ENCODE measurements around the gene EDEM3. TPM values are rescaled to one million over a fixed set of nuclear protein-coding genes. Genes with fewer than 3 reads are reported as not detected.
"Not testable (repeated sequence)": the region's sequence is repeated elsewhere in the genome, so short reads cannot be mapped to it uniquely, and the experiment has no call there.

Gene EDEM3
- total RNA-seq, 2 experiments from 2014 or later: 23.0 to 25.4 TPM

DNA sequence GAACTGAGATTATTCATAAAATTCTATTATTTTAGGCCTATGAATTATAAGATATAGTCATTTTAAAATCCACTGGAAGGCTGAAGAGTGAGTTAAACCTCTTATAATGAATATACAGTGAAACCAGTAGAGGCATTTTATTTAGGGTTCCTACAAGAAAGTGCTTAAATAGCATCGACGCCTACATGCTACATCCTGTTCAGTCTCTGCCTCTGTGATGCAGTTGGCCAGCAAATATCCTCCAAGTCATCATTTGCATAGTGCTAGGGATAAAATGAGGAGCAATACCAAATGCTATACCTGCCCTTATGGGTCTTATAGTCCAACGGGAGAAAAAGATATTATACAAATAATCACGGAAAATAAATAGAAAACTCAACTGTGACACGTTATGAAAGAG lies 59.6 kb downstream of the EDEM3 start:
- no peaks in the 10 kb centered on the region for H3K9me3 Mint-ChIP-seq (ENCODE audit: low read depth)
- peaks cover 2% of the 10 kb centered on the region for H3K4me1 Mint-ChIP-seq
- H3K36me3 Mint-ChIP-seq: peaks cover 28% of the 10 kb centered on the region
- no peak overlapping the region for H3K27ac Mint-ChIP-seq
- ATAC-seq: no peak
- CTCF ChIA-PET: no interaction called here
- no peak for DNase-seq
- no peak overlapping the region for H3K4me3 Mint-ChIP-seq
- H3K27me3 Mint-ChIP-seq: no peaks in the 10 kb centered on the region

DNA sequence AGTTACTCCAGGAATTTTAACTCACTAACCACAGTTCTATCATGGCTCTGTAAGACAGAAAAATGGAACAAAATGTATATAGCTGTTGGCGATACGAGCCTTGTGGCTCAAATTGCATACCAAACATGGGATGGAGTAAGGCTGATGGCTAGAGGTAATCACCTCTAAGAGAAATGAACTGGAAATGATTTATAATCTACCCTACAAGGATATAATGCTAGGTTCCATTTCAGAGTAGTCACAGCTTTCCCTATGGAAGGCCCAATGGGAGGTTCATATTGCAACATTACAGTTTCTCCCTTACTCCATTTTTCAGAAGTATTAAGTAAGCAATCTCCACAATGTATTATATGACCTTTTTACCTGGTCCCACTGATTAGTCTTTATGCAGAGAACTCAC lies 61.6 kb downstream of the EDEM3 start:
- no peak for DNase-seq
- CTCF ChIA-PET: interaction anchor here (0.9 kb wide), 1 partner anchor 62 kb away, joined by 4 read pairs; the partner anchor contains the start of gene EDEM3
- Mint-ChIP-seq H3K4me1 (peaks cover 2% of the 10 kb centered on the region), H3K36me3 (peaks cover 19% of the 10 kb centered on the region), H3K27me3 (no peaks in the 10 kb centered on the region), H3K4me3 (no peak overlapping the region), H3K27ac (no peak overlapping the region), H3K9me3 (ENCODE audit: low read depth) (no peaks in the 10 kb centered on the region)
- no peak for ATAC-seq

DNA sequence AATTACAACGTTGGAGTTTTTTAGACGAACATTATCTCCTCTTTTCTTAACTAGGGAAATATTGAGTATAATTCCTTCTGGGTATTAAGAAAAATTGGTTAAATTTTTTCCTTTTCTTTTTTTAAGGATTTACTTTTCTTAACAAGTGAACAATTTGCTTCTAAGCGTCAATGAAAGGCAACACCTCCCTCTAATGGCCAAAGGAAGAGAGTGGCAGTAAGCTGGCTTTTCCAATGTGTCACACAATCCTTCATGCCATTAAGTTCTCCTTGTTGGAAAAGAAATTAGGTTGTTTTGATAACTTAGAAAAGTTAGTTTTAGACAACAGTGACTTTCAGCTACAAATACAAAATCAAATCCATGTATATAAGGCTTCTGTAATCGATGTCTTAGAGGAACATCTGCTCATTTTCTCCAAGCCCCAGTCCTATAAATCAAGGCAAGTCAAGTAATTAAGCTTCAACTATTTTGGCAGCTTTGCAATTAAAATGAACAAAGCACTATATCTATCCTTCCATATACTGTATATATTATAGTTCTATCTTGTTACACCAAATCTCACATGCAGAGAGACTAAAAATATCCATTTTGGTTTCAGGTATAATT lies 62.8 kb downstream of the EDEM3 start:
- DNase-seq (no peak), ATAC-seq (no peak)
- H3K4me3 Mint-ChIP-seq: no peak overlapping the region
- CTCF ChIA-PET: interaction anchor here (1.0 to 1.8 kb wide), 4 partner anchors 16 to 100 kb away, joined by 3 to 4 read pairs (median 3); no protein-coding TSS in a partner anchor
- no peak overlapping the region for H3K27ac Mint-ChIP-seq
- H3K27me3 Mint-ChIP-seq: no peaks in the 10 kb centered on the region
- H3K9me3 Mint-ChIP-seq (ENCODE audit: low read depth): no peaks in the 10 kb centered on the region
- H3K4me1 Mint-ChIP-seq: peaks cover 2% of the 10 kb centered on the region
- H3K36me3 Mint-ChIP-seq: peaks cover 19% of the 10 kb centered on the region

DNA sequence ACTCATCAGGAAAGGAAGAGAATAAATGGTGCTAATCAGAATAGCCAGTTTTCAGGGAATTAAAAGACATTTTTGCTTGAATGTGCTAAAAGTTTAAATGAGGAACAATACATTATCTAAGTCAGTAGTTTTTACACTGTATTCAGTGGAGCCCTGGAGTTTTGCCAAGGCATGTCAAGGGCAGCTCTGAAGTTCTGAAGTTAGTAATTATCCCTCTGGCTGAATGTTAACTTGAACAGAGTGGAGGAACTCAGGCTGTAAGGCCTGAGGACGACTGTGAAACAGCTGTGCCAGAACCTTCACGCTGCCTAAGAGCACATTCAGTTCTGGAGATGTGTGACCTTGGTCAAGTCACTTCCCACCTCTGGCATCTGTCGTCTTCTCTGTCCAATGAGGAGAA lies 68.1 kb downstream of the EDEM3 start:
- no peaks in the 10 kb centered on the region for H3K4me1 Mint-ChIP-seq
- no peaks in the 10 kb centered on the region for H3K9me3 Mint-ChIP-seq (ENCODE audit: low read depth)

DNA sequence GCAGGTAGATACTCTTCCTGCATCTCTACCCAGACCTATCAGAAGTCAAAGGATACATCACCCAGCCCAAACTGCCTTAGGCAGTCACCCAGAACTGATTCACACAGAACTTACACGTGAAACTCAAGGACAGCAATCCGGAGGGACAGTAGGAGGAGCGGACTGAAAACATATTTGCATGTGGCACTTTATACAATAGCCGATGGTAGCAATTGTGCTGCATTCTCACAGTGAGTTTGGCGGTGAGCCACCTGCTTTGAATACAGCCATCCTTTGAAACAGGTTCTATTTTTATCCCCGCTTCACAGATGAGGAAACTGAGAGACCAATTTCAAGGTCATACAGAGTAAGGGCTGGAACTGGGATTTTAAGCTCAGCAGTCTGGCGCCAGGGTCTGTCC lies 69.5 kb downstream of the EDEM3 start:
- Mint-ChIP-seq H3K4me1 (no peaks in the 10 kb centered on the region), H3K4me3 (no peak overlapping the region), H3K27me3 (no peaks in the 10 kb centered on the region), H3K27ac (no peak overlapping the region), H3K36me3 (no peaks in the 10 kb centered on the region), H3K9me3 (ENCODE audit: low read depth) (peaks cover 4% of the 10 kb centered on the region)
- ATAC-seq (no peak), DNase-seq (no peak)
- CTCF ChIA-PET: interaction anchor here (1.1 kb wide), 1 partner anchor 21 kb away, joined by 3 read pairs; no protein-coding TSS in a partner anchor

More for the DNA sequence above, 68.1 kb downstream of the EDEM3 start:
- Mint-ChIP-seq H3K4me3 (no peak overlapping the region), H3K36me3 (no peaks in the 10 kb centered on the region), H3K27me3 (no peaks in the 10 kb centered on the region), H3K27ac (no peak overlapping the region)
- DNase-seq: no peak
- CTCF ChIA-PET: interaction anchor here (1.1 kb wide), 1 partner anchor 23 kb away, joined by 3 read pairs; no protein-coding TSS in a partner anchor
- ATAC-seq: no peak

DNA sequence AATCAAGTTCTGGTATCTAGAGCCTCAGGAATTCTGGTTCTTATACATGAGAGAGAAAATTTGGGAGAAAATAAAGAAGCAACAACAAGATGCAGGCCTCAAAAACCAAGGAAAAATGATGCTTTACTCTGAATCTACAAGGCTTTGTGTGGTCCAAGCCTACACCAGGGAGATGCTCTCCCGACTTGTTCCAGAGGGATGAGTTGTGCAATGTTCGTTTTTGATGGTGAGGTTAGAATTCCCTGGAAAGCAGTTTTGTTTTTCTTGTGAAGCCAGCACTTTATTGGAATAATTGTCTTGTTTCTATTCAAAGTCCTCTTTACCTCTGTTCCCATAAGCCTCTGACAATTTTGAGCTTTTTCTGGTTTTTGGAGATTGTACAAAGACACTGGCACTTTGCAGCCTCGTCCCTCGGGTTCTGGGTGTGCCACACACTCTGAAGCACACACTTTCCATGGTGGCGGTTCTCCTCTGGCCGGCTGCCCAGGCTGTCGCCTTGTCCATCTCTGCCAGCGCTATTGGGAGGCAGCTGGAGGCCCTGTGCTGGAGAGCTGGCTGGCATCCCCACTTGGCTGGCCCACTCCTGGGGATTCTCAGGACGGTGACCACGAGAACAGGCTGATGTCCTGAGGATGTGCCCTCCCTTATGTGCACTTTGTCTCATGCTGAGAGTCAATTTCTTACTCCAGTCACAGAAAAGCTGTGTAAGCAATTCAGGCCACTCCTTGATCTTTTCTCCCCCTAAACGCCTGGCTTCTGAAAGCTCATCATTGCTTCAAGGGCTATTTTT lies 70.2 kb downstream of the EDEM3 start:
- Mint-ChIP-seq H3K36me3 (no peaks in the 10 kb centered on the region), H3K4me3 (no peak overlapping the region), H3K27ac (no peak overlapping the region), H3K9me3 (ENCODE audit: low read depth) (peaks cover 4% of the 10 kb centered on the region), H3K27me3 (no peaks in the 10 kb centered on the region), H3K4me1 (no peaks in the 10 kb centered on the region)
- DNase-seq: no peak
- no peak for ATAC-seq
- CTCF ChIA-PET: no interaction called here

DNA sequence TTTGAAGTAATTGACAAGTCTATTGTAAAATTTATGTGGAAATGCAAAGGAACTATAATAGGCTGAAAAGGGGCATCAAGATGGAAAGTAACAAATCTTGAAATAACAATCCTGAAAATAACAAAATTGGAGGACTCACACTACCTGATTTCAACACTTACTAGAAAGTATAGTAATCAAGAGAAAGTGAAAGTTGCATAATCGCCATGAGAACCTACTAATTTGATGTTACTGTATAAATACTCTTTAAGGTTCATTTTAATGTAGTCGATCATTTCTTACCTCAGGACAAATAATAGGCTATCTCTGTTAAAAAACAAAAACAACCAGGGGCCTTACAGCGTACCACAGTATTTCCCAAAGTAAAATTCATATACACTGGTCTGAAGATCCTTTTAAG lies 71.7 kb downstream of the EDEM3 start:
- no peak overlapping the region for H3K27ac Mint-ChIP-seq
- H3K27me3 Mint-ChIP-seq: no peaks in the 10 kb centered on the region
- H3K4me1 Mint-ChIP-seq: no peaks in the 10 kb centered on the region
- peaks cover 5% of the 10 kb centered on the region for H3K9me3 Mint-ChIP-seq (ENCODE audit: low read depth)
- DNase-seq: no peak
- H3K4me3 Mint-ChIP-seq: no peak overlapping the region
- no peaks in the 10 kb centered on the region for H3K36me3 Mint-ChIP-seq
- ATAC-seq: no peak
- CTCF ChIA-PET: no interaction called here

DNA sequence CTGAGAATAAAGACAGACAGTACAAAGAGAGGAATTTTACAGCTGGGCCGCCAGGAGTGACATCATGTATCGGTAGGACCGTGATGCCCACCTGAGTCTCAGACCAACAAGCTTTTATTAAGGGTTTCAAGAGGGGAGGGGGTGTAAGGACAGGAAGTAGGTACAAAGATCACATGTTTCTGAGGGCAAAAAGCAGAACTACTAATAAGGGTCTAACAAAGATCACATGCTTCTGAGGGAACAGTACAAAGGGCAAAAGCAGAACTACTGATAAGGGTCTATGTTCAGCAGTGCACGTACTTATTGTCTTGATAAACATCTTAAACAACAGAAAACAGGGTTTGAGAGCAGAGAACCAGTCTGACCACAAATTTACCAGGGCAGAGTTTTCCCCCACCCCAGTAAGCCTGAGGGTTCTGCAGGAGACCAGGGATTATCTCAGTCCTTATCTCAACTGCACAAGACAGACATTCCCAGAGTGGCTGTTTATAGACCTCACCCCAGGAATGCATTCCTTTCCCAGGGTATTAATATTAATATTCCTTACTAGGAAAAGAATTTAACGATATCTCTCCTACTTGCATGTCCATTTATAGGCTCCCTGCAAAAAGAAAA lies 73.9 kb downstream of the EDEM3 start:
- H3K4me3 Mint-ChIP-seq; CTCF ChIA-PET; H3K9me3 Mint-ChIP-seq (ENCODE audit: low read depth); ATAC-seq; H3K27me3 Mint-ChIP-seq; H3K27ac Mint-ChIP-seq; DNase-seq; H3K36me3 Mint-ChIP-seq; H3K4me1 Mint-ChIP-seq: not testable (repeated sequence)

DNA sequence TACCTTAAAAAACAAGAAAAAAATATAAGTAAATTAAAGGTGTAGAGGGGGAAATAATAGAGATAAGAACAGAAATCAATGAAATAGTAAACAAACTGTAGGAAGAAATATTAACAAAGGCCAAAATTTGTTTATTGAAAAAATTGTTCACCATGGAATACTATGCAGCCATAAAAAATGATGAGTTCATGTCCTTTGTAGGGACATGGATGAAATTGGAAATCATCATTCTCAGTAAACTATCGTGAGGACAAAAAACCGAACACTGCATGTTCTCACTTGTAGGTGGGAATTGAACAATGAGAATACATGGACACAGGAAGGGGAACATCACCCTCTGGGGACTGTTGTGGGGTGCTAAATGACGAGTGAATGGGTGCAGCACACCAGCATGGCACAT lies 75.2 kb downstream of the EDEM3 start:
- H3K4me3 Mint-ChIP-seq; ATAC-seq; H3K9me3 Mint-ChIP-seq (ENCODE audit: low read depth); H3K27me3 Mint-ChIP-seq; DNase-seq; H3K4me1 Mint-ChIP-seq; H3K36me3 Mint-ChIP-seq; H3K27ac Mint-ChIP-seq; CTCF ChIA-PET: not testable (repeated sequence)

DNA sequence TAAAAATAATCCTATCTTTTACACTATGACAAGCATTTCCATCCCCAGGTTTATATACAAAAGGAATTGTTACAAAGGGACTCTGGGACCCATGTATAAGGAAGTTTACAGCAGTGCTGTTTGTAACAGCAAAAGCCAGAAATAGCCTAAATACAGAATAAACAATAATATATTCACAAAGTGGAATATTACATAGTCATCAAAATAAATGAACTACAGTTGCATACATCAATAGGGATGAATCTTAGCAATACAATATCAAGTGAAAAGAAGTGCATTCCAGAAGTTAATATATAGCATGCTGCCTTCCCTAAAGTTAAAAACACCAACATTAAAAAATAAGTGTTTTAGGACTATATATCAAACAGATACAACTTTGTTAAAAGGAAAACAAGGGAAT lies 77.3 kb downstream of the EDEM3 start:
- Mint-ChIP-seq H3K9me3 (ENCODE audit: low read depth) (peaks cover 7% of the 10 kb centered on the region), H3K4me3 (no peak overlapping the region), H3K4me1 (no peaks in the 10 kb centered on the region), H3K27ac (no peak overlapping the region), H3K27me3 (peaks cover 21% of the 10 kb centered on the region), H3K36me3 (no peaks in the 10 kb centered on the region)
- CTCF ChIA-PET: interaction anchor here (1.2 kb wide), 1 partner anchor 13 kb away, joined by 5 read pairs; no protein-coding TSS in a partner anchor
- ATAC-seq: no peak
- no peak for DNase-seq

DNA sequence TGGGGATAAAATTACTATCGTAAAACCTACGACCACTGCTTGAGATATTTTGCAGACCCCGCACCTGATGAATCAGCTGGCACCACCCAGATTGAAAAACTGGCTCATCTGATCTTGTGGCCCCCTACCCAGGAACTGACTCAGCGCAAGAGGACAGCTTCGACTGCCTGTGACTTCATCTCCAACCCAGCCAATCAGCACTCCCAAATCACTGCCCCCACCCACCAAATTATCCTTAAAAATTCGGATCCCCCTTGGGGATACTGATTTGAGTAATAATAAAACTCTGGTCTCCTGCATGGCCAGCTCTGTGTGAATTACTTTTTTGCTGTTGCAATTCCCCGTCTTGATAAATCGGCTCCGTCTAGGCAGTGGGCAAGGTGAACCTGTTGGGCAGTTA lies 81.4 kb downstream of the EDEM3 start:
- Mint-ChIP-seq H3K27me3 (peaks cover 37% of the 10 kb centered on the region), H3K27ac (no peak overlapping the region), H3K4me3 (no peak overlapping the region), H3K36me3 (no peaks in the 10 kb centered on the region), H3K4me1 (no peaks in the 10 kb centered on the region), H3K9me3 (ENCODE audit: low read depth) (peaks cover 2% of the 10 kb centered on the region)
- DNase-seq: no peak
- CTCF ChIA-PET: interaction anchor here (1.5 kb wide), 1 partner anchor 9 kb away, joined by 6 read pairs; no protein-coding TSS in a partner anchor
- ATAC-seq: no peak

DNA sequence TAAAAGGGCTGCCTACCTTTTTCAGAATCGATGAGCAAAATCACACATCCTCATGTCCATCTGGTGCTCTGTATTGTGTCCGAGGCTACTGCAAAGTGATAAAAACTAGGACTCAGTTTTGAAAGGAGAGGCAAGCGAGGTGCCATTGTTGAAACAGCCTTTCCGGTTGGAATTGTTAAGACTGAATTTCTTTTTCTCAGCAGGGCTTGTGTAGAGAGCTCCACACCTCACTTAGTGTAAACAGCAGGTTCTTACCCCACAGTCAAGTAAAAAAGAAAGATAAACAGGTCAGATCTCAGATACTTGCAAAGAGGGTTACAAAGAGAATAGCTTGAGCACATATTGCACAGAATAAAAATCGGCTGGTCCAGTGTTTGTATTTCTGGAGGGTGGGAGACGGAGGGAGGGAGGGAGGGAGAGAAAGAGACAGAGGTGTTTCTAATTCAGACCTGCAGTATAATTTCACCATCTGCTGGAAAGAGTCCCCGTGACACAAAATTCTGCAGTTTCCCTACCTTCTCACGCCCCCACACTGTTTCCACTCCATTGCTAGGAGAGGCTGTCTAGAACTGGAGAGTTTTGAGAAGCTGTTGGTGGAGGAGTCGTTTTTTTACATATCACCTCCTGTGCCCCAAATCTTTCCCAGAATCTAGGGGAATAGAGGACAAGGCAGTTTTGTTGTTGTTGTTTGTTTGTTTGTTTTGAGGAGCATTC lies 82.5 kb downstream of the EDEM3 start:
- H3K4me1 Mint-ChIP-seq: no peaks in the 10 kb centered on the region
- H3K27me3 Mint-ChIP-seq: peaks cover 37% of the 10 kb centered on the region
- CTCF ChIA-PET: interaction anchor here (0.9 to 1.0 kb wide), 2 partner anchors 20 to 120 kb away, joined by 3 read pairs; no protein-coding TSS in a partner anchor
- DNase-seq: no peak
- H3K27ac Mint-ChIP-seq: no peak overlapping the region
- ATAC-seq: no peak
- peaks cover 2% of the 10 kb centered on the region for H3K9me3 Mint-ChIP-seq (ENCODE audit: low read depth)
- no peaks in the 10 kb centered on the region for H3K36me3 Mint-ChIP-seq
- H3K4me3 Mint-ChIP-seq: no peak overlapping the region

DNA sequence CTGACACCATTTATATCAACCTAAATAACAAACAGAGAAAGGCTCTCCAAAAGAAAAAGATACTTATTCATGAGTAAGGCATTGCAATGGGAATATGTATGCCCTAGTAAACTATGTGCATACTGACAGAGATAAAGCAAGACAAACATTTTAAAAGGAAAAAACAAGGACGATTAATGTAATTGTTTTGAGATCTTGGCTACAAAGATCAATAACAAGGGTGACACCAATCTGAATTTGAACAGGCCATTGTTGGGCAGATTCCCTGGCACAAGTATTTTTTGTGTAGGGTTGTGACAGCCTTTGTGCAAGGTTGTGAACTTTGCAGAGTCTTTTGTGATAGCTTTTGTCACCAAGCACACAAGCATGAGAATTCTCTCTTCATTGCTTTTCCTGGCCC lies 85.3 kb downstream of the EDEM3 start:
- Mint-ChIP-seq H3K27ac (no peak overlapping the region), H3K4me1 (no peaks in the 10 kb centered on the region), H3K4me3 (no peak overlapping the region), H3K27me3 (peaks cover 36% of the 10 kb centered on the region), H3K9me3 (ENCODE audit: low read depth) (no peaks in the 10 kb centered on the region), H3K36me3 (no peaks in the 10 kb centered on the region)
- no peak for ATAC-seq
- CTCF ChIA-PET: interaction anchor here (1.3 kb wide), 1 partner anchor 594 kb away, joined by 4 read pairs; no protein-coding TSS in a partner anchor
- no peak for DNase-seq
